SU-DHL-6 (cell line): ENCODE results near the gene PRAMEF5.
"Not testable (repeated sequence)": the region's sequence is repeated elsewhere in the genome, so short reads cannot be mapped to it uniquely, and the experiment has no call there.

Experiments used
- H2AFZ ChIP-seq: fragments of 200-600 bp; sonication (generic); 2 replicates; pipeline ENCODE4 v1.6.1; 2014; ENCODE audit warnings: low read depth, mild to moderate bottlenecking, moderate library complexity, mixed read lengths, antibody characterized with exemption, low read length; ENCODE audit not compliant: severe bottlenecking
- H3F3A ChIP-seq: fragments of 200-600 bp; shearing (Covaris generic); 2 replicates; pipeline ENCODE4 v1.6.0; 2016; ENCODE audit warnings: antibody characterized with exemption, mild to moderate bottlenecking; ENCODE audit not compliant: insufficient read depth
- H3K27ac ChIP-seq: fragments of 200-600 bp; sonication (generic); 2 replicates; pipeline ENCODE4 v1.5.1; 2016; ENCODE audit warnings: low read depth, mild to moderate bottlenecking, low read length, moderate library complexity, mixed read lengths
- H3K27me3 ChIP-seq: fragments of 200-600 bp; sonication (generic), shearing (Covaris generic); 2 replicates; pipeline ENCODE4 v1.6.0; 2014; ENCODE audit warnings: mild to moderate bottlenecking, low read length
- H3K36me3 ChIP-seq: fragments of 200-600 bp; sonication (generic); 2 replicates; pipeline ENCODE4 v1.6.1; 2014; ENCODE audit warnings: mild to moderate bottlenecking, low read length, mixed read lengths
- H3K4me2 ChIP-seq: fragments of 300-600, 200-600 bp; shearing (Covaris generic), sonication (generic); 2 replicates; pipeline ENCODE4 v1.6.0; 2014; ENCODE audit warnings: low read length, low read depth, mild to moderate bottlenecking; ENCODE audit not compliant: poor library complexity, severe bottlenecking
- H3K4me3 ChIP-seq: fragments of 200-600 bp; sonication (generic); 2 replicates; pipeline ENCODE4 v1.5.1; 2014; ENCODE audit warnings: antibody characterized with exemption, low read length, mild to moderate bottlenecking, mixed read lengths; ENCODE audit not compliant: insufficient read depth, poor library complexity, severe bottlenecking
- H3K79me2 ChIP-seq: fragments of 200-600 bp; sonication (generic); 2 replicates; pipeline ENCODE4 v1.6.1; 2014; ENCODE audit warnings: mild to moderate bottlenecking, low read length, moderate library complexity; ENCODE audit not compliant: insufficient read depth
- H3K9ac ChIP-seq: fragments of 200-600 bp; sonication (generic); 2 replicates; pipeline ENCODE4 v1.7.0; 2014; ENCODE audit warnings: mild to moderate bottlenecking, low read length
- H3K9me2 ChIP-seq: fragments of 200-600 bp; sonication (generic); replicated peaks from 2 replicates; pipeline ENCODE4 v1.6.1; 2014; ENCODE audit warnings: low read length; ENCODE audit not compliant: insufficient read depth
- H3K9me3 ChIP-seq: fragments of 200-600 bp; sonication (generic); 2 replicates; pipeline ENCODE4 v1.6.1; 2014; ENCODE audit warnings: low read length, mixed read lengths; ENCODE audit not compliant: insufficient read depth
- H4K20me1 ChIP-seq: fragments of 200-600 bp; sonication (generic); 2 replicates; pipeline ENCODE4 v1.6.1; 2014; ENCODE audit warnings: low read depth, mild to moderate bottlenecking, antibody characterized with exemption, low read length, moderate library complexity, mixed read lengths

PRAMEF5 gene

GRCh38 chr1:13237572-13237971 is 16.4 kb upstream of the PRAMEF5 start:
- not testable (repeated sequence) for H3K27ac ChIP-seq, H3F3A ChIP-seq, H3K4me3 ChIP-seq, H3K27me3 ChIP-seq, H3K9ac ChIP-seq, H3K36me3 ChIP-seq, H3K9me3 ChIP-seq, H3K79me2 ChIP-seq, H3K4me2 ChIP-seq, H3K9me2 ChIP-seq, H2AFZ ChIP-seq, H4K20me1 ChIP-seq

DNA sequence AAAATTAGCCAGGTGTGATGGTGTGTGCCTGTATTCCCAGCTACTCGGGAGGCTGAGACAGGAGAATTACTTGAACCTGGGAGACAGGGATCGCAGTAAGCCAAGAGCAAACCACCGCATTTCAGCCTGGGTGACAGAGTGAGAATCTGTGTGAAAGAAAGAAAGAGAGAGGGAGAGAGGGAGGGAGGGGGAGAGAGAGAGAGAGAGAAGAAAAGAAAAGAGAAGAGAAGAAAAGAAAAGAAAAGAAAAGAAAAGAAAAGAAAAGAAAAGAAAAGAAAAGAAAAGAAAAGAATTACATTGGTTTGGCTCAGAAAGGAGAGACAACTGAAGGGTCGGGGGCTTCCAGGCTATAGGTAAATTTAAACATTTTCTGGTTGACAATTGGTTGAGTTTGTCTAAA is 14.4 kb upstream of the PRAMEF5 start:
- not testable (repeated sequence) for H3K4me2 ChIP-seq, H3F3A ChIP-seq, H3K4me3 ChIP-seq, H3K9me2 ChIP-seq, H3K9ac ChIP-seq, H2AFZ ChIP-seq, H3K9me3 ChIP-seq, H3K36me3 ChIP-seq, H3K27ac ChIP-seq, H3K27me3 ChIP-seq, H4K20me1 ChIP-seq, H3K79me2 ChIP-seq

- H3F3A ChIP-seq, H3K9ac ChIP-seq, H3K9me3 ChIP-seq, H3K27ac ChIP-seq, H3K4me2 ChIP-seq, H3K27me3 ChIP-seq, H3K36me3 ChIP-seq, H3K4me3 ChIP-seq, H3K79me2 ChIP-seq, H4K20me1 ChIP-seq, H2AFZ ChIP-seq, H3K9me2 ChIP-seq: not testable (repeated sequence)
These were observed 10.3 kb upstream of the PRAMEF5 start for GRCh38 chr1:13243536-13244263.

- not testable (repeated sequence) for H3K9me2 ChIP-seq, H3K4me3 ChIP-seq, H3K79me2 ChIP-seq, H3K9me3 ChIP-seq, H3F3A ChIP-seq, H3K9ac ChIP-seq, H2AFZ ChIP-seq, H3K4me2 ChIP-seq, H3K27ac ChIP-seq, H3K36me3 ChIP-seq, H3K27me3 ChIP-seq, H4K20me1 ChIP-seq
These were observed 8.0 kb upstream of the PRAMEF5 start for GRCh38 chr1:13245841-13246553.

DNA sequence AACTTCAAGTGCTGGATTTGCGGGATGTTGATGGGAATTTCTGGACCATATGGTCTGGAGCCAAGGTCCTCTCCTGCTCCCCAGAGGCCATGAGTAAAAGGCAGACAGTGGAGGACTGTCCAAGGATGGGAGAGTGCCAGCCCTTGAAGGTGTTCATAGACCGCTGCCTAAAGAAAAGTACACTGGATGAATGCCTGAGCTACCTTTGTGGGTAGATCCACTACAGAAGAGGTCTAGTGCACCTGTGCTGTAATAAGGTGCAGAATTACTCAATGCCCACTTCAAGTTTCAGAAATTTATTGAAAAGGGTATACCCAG is 7.5 kb upstream of the PRAMEF5 start:
- not testable (repeated sequence) for H3K9me3 ChIP-seq, H2AFZ ChIP-seq, H3K27ac ChIP-seq, H3K9ac ChIP-seq, H3K36me3 ChIP-seq, H3K4me2 ChIP-seq, H4K20me1 ChIP-seq, H3K9me2 ChIP-seq, H3K79me2 ChIP-seq, H3F3A ChIP-seq, H3K27me3 ChIP-seq, H3K4me3 ChIP-seq

- not testable (repeated sequence) for H3F3A ChIP-seq, H3K4me3 ChIP-seq, H3K9me2 ChIP-seq, H3K79me2 ChIP-seq, H3K9ac ChIP-seq, H3K27ac ChIP-seq, H2AFZ ChIP-seq, H3K4me2 ChIP-seq, H3K9me3 ChIP-seq, H3K27me3 ChIP-seq, H4K20me1 ChIP-seq, H3K36me3 ChIP-seq
These were observed 6.9 kb upstream of the PRAMEF5 start for GRCh38 chr1:13247122-13247521.

DNA sequence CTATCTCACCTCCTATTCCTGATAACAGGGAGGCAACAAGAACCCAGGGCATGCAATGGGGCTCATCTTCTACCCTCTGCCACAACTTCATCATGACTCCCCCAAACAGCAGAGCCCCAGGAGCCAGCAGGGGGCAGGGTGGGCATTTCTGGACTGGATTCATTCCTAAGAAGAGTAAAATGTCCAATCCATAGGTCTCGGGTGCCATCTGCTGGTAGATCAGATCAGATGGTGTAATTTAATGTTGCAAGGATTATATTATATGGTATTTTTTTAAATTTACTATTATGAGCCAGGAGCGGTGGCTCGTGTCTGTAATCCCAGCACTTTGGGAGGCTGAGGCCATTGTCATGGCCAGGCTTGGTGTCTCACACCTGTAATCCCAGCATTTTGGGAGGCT is 11.1 kb downstream of the PRAMEF5 start:
- H3K36me3 ChIP-seq = not testable (repeated sequence)

GRCh38 chr1:13277016-13277415 is 23.0 kb downstream of the PRAMEF5 start:
- not testable (repeated sequence) for H3K79me2 ChIP-seq, H3K36me3 ChIP-seq, H4K20me1 ChIP-seq, H3K4me3 ChIP-seq, H3K9ac ChIP-seq, H3K9me3 ChIP-seq, H3F3A ChIP-seq, H2AFZ ChIP-seq, H3K27ac ChIP-seq, H3K4me2 ChIP-seq, H3K27me3 ChIP-seq, H3K9me2 ChIP-seq

More for the DNA sequence above, 11.1 kb downstream of the PRAMEF5 start:
- not testable (repeated sequence) for H3K4me3 ChIP-seq, H3F3A ChIP-seq, H3K9me2 ChIP-seq, H3K9ac ChIP-seq, H4K20me1 ChIP-seq, H3K27me3 ChIP-seq, H3K4me2 ChIP-seq, H3K9me3 ChIP-seq, H2AFZ ChIP-seq, H3K27ac ChIP-seq, H3K79me2 ChIP-seq
